HG02623 (cell line): ENCODE measurements around the gene EXOC6.
"Not testable (repeated sequence)": the region's sequence is repeated elsewhere in the genome, so short reads cannot be mapped to it uniquely, and the experiment has no call there.

ENCODE experiments used
- ATAC-seq: cut with Tn5 transposase; IDR thresholded peaks from one replicate; pipeline ENCODE4 v1.9.1; 2021; ENCODE audit warnings: moderate library complexity; ENCODE audit not compliant: unreplicated experiment

EXOC6 gene

DNA sequence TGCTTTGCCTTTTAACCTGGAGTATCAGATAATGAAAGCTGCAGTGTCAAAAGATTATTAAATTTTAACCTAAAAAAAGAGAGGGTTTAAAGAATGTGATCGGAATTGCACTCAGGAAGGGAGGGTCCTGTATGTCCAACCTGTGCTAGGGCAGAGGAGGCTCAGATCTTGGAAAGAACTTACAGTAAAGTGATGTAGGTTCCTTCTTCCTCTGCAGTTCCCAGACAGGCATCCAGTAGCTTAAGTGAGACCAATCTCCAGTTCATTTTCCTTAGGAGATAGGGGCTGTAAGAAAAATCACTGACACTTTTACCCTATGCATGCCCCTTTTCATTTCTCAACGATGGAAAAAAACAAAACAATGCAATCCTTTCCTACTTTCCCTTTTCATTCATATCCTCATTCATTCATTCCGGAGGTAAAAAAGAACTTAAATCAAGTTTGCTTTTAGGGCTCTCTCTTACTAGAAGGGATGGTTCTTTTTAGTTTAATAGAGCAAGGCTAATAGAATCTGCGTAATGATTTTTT lies 28.3 kb downstream of the EXOC6 start:
- ATAC-seq, result no peak

DNA sequence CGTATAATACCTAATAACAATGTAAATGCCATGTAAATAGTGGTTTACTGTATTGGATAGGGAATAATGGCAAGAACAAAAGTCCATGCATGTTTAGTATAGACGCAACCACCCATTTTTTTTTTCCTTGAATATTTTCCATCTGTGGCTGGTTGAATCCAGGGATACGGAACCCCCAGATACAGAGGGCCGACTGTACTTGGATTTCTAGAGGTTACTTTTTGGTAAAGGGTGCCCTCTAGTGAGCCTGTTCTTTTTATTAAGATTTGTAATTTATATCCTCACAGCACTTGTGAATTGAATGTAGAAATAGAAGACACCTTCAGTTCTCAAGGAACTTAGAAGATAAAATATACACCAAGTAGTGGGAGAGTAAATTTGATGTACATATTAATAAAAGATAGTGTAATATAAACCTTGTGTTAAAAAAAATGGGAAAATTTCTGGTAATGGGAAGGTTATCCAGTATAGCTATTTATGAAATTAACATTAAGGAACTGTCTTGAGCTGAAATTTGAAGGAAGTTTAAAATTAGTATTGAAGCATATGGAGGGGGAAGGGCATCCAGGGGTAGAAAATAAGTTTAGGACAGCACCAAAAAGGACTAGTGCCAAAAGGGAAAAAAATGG lies 32.0 kb downstream of the EXOC6 start:
- no peak for ATAC-seq

DNA sequence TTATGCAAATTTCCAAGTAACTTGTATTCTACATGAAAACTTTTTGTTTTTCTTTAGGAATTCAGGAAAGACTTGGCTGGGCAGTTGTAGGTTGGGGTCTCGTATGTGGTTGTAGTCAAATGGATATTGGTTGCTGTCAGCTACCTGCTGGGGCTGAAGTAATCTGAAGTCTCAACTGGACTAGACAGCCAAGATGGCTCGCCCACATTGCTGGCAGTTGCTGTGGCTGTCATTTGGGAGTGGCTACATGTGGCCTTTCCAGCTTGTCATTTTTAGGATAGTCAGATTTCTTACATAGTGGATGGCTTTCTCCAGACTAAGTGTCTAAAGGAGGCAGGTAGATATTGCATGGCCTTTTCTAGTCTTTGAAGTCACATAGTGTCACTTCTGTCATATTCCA lies 32.6 kb downstream of the EXOC6 start:
- no peak for ATAC-seq

DNA sequence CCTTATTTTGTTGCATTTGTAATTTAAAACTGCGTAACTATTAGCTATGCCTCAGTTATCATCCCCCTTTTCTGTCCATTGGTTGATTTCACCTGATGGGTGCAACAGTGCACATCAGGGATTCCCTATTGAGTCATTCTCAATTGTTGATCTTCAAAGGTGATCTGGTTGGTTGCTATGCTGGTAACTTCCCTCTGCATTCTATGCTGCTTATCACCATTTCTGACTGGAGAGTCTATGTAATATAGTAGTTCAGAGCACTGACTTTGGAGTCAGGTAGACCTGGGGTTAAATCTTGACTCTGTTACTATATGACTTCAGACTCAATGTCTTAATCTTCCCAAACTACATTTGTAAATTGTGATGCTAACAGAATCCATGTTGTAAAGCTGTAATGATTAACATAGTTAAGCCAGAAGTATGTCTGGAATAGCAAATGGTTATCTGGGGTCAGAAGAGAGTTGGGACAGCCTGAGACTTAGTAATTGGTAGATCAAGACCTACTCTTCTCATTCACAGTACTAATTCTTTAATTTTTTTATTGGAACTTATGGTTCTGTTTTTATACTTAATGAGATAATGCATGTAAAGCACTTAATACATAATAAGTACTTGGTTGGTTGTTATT lies 38.1 kb downstream of the EXOC6 start:
- no peak for ATAC-seq

DNA sequence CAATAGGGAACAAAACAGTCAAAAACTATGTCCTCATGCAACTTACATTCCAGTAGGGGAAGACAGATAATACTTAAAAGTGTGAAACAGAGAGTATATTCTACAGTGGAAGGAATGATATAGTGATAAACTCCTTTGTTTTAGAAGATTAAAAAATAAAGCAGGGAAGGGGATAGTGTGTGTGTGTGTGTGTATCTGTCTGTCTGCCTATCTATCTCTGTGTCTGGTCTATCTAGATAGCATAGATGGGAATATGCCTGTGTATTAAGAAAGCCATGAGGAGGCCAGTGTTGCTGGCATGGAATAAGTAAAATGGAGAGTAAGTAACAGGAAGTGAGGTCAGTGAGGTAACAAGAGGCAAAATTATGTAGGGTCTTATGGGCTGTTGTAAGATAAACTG lies 42.2 kb downstream of the EXOC6 start:
- ATAC-seq, result no peak

DNA sequence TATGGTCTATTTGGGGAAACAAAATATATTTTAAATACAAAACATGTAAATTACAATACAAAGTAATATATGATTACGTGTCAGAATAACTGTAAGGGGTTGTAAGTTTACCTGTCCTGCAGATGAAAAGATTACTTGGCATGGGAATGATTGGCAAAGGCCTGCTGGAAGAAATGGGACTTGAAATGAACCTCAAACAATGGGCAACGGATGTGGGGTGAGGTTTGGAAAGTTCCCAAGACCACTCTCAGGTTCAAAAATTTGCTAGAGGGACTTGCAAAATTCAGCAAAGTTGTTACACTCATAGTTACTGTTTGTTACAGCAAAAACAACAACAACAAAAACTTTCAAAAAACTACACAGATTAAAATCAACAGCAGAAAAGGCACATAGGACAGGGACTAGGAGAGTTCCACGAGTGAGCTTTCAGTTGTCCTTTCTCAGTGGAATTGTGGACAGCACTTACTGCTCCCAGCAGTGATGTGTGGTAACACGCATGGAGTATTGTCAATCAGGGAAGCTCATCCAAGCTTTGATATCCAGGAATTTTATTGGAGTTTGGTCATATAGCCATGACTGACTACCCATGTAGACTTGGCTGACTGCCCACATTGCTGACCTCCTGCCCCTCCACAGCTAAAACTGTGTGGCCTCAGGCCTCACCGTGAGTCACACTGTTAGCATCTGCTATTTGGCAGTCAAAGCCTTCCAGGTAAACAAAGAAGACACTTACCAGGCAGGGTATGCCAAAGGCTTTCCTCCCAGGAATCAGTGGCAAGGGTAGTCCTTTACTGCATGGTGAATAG lies 43.8 kb downstream of the EXOC6 start:
- ATAC-seq, result no peak

DNA sequence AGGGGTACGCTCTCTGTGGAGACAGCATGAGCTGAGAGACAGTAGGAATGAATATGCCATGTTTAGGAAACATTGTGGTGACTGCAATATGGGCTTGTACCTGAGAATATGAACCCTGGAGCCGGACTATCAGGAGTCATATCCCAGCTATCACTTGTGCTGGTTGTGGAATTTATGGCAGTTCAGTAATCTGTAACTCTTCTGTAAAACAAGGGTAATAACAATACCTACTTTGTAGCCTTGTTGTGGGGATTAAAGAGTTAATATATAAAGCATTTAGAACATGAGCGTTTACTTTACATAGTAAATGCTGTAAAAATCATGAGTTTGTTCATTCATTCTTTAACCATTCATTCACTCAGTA lies 44.4 kb downstream of the EXOC6 start:
- no peak for ATAC-seq

DNA sequence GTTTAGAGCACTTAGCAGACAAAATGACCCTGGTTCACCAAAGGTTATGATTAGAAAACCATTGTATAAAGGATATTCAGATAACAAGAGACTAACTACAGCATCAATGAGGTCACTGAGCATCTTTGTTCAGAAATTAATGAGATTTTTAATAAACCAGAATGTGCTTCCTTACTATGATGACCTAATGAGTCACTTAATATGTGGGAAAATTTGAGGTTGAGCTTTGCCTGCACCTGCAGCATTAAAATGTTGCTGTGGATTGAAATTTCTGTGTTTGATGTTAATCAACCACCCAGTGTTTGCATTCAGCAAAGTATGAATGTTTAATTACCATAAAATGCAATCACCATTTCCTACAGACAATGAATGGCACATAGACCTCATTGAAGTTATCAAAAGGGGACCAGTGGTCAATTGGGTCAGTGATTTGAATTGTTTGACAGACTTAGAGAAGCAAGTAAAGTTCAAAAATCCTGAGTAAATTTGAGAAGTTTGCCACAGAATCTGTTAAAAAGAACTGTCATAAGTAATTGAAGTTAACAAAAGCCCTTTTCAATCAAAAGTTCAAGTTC lies 45.8 kb downstream of the EXOC6 start:
- ATAC-seq, result no peak

DNA sequence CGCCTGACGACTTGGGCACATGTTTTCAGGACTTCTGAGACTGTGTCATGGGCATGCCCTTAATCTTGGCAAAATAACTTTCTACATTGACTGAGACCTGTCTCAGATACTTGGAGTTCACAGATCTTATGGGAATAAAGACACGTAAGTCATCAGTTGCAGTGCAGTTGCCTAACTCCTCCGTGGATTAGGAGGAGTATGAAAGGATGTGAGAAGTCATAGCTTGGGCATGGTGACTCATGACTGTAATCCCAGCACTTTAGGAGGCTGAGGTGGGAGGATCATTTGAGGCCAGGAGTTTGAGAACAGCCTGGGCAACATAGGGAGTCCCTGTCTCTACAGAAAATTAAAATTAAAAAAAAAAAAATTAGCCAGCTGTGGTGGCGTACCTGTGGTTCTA lies 49.6 kb downstream of the EXOC6 start:
- ATAC-seq, result no peak

DNA sequence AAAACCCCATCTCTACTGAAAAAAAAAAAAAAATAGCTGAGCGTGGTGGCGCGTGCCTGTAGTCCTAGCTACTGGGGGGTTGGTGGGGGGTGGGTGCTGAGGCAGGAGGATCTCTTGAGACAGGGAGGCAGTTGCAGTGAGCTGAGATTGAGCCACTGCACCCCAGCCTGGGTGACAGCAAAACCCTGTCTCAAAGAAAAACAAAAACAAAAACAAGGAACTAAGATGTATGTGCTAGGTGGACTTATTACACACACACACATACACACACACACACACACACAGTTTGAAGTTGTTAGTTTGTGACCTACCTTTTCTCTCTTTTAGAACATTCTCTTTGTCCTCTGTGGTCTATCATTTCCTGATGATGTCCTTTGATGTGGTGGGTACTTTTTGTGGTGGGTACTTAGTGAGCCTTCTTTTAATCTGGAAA lies 53.5 kb downstream of the EXOC6 start:
- no peak for ATAC-seq

DNA sequence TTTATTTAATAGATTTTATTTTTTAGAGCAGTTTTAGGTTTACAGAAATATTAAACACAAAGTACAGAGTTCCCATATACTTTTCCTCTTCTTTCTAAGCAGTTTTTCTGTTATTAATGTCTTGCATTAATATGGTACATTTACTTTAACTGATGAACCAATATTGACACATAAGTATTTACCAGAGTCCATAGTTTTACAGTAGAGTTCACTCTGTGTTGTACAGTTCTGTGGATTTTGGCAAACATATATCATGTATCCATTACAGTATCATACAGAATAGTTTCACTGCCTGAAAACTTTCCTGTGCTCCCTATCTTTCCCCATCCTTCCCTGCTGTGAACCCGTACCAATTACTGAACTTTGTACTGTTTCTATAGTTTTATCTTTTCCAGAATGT lies 55.3 kb downstream of the EXOC6 start:
- no peak for ATAC-seq

DNA sequence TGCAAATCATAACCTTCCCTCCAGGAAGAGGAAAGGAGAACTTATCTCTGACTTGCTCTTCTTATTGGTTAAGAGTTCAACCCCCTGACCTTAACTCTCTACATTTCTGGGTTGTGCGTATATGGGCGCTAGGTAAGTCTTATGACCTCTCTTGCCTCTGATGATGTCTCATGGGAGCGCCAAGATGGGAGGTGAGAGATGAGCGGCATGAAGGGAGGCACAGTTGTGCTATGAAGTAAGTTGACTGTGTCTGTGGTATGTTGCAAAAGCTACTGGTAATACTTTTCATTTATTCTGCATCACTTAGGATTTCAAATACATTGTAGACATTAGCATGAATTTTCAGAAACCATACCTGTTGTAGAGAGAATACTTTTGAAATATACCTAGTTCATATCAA lies 59.0 kb downstream of the EXOC6 start:
- ATAC-seq, result no peak

DNA sequence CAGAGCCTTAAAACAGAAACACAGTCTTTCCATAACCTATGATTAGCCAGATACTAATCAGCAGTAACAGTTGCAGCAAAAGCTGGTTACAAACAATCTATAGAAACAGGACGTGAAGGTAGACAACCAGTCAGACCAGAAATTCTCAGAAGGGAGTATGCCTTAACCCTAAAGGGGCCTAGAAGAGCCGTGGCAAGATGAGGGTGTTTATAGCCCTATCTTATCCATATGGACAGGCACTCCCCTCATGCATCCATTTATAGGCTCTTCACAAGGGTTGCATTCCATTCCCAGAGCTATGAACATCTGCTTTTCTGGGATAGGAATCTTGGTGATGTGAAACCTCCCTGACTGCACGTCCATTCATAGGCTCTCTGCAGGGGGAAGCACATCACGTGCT lies 64.3 kb downstream of the EXOC6 start:
- ATAC-seq, result not testable (repeated sequence)

DNA sequence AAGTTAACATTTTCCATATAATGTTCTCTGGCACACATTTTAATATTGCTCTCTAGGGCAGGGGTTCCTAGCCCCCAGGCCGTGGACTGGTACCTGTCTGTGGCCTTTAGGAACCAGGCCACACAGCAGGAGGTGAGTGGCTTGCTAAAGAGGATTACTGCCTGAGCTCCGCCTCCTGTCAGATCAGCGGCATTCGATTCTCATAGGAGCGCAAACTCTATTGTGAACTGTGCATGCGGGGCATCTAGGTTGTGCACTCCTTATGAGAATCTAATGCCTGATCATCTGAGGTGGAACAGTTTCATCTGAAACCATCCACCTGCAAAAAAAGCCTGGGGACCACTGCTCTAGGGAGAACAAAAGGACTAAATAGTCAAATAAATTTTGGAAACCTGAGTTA lies 65.7 kb downstream of the EXOC6 start:
- no peak for ATAC-seq

DNA sequence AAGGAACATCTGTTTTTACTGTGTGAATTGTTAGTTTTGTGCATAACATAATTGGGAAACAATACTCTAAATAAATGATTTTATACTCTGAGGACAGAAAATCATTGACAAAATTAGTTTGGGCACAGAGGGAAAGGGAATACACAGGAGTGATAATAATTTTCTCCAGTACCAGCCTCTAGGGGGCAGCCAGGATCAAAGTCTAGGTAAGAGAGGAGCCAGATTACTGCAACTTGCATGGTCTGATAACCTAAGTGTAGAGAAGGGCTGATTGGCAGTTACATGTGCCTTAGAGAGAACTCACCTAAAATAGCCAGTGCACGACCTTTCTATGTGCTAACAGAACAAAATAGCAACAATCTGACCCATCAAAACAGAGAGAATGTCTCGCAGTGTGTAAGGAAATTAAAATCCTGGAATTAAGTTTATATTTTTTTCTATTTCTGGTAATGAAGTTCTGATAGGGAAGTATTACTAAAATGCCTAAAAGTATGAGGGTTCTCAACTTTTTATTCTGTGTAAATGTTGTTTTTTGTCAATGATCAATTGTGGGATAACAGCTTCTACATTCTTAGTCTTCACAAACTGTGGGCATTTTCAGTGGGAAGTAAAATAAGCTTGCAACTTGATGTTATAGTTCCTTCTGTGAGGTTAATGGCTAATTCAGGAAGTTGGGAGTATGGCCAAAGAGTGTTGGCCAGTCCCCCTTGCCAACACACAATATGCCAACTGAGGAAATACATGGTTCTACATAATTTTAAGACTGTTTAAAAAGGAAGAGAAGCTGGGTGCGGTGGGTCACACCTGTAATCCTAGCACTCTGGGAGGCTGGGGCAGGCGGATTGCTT lies 66.4 kb downstream of the EXOC6 start:
- no peak for ATAC-seq

DNA sequence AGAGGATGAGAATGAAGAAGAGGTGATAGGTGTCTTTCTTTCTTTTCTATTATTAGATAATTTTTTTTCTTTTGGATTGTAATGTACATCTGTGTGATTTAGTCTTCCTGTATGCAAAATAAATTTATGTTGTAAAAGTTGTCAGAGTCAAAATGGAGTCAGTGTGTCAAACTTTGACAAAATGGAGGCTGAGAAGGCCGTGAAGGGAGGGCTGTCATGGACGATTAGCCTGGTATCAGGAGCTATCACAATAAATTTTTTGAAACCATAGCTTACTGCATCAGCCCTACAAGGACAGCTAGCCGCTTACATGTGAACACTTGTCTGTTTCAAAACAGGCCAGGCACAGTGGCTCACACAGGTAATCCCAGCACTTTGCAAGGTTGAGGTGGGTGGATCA lies 67.6 kb downstream of the EXOC6 start:
- ATAC-seq, result no peak

DNA sequence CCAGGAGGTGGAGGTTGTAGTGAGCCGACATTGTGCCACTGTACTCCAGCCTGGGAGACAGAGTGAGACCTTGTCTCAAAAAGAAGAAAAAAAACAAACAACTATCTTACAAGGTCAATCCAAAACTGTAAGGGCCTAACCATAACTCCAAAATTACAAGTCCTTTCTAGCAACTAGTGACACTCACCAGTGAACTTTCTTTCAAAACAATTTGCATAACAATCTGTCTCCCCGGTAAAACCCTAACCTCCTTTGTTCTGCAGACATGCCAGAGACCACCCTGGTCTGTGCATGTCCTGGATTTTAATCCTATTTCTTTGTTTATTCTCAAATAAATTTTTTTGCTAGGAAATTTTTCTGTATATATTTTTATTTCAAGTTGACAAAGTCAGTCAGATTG lies 68.1 kb downstream of the EXOC6 start:
- ATAC-seq, result no peak

DNA sequence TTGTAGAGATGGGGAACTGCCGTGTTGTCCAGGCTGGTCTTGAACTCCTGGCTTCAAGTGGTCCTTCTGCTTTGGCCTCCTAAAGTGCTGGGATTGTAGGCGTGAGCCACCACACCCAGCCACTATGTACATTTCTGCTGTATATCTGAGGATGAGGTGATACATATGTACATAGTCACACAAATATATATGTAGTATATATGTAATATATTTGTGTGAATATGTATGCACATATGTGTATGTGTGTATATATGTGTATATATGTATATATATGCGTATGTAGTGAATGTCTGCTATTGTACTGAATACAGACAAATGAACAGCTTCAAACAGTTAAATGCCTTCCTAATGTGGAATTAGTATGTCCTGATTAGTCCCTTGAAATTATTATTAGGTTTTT lies 70.3 kb downstream of the EXOC6 start:
- no peak for ATAC-seq

DNA sequence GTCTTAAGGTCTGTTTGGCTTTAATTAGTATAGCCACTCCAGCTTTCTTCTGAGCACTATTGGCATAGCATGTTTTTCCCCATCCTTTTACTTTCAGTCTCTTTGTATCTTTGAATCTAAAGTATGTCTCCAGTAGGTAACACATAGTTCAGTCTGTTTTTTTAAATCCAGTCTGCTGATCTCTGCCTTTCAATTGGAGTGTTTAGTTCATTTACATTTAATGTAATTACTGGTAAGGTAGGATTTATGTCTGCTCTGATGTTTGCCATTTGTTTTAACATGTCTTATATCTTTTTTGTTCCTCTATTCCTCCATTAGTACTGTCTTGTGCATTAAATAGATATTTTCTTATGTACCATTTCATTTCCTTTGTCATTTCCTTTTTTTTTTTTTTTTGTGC lies 72.5 kb downstream of the EXOC6 start:
- no peak for ATAC-seq

DNA sequence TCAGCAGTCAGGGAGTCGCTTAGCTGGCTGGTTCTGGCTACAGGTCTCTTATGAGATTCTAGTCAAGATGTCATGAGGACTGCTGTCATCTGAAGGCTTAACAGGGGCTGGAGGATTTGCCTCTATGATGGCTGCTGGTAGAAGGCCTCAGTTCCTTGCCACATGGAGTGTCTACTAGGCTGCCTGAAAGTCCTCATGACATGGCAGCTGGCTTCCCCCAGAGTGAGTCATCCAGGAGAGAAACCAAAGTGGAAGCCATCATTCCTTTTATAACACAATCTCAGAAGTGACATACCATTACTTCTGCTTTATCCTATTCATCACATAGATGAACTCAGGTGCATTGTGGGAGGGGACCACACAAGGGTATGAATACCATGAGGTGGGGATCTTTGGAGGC lies 75.1 kb downstream of the EXOC6 start:
- ATAC-seq, result no peak

DNA sequence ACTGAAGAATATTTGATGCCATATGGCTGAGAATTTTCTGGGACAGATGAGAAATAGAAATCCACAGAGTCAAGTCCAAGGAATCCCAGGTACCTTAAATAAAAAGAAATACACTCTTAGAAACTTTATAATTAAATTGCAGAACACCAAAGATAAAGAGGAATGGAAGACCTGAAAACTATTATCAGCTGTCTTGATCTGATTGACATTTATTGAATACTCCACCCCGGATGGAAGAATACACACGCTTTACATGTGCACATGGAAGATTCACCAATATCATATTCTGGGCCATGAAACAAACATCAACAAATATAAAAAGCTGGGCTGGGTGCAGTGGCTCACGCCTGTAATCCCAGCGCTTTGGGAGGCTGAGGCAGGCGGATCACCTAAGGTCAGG lies 81.6 kb downstream of the EXOC6 start:
- no peak for ATAC-seq
